Measurements from ENCODE around the gene KIZ. TPM values are rescaled to one million over a fixed set of nuclear protein-coding genes. Genes with fewer than 3 reads are reported as not detected.

KIZ gene
- total RNA-seq, 1 experiment from 2014 or later, result 13.4 TPM

DNA sequence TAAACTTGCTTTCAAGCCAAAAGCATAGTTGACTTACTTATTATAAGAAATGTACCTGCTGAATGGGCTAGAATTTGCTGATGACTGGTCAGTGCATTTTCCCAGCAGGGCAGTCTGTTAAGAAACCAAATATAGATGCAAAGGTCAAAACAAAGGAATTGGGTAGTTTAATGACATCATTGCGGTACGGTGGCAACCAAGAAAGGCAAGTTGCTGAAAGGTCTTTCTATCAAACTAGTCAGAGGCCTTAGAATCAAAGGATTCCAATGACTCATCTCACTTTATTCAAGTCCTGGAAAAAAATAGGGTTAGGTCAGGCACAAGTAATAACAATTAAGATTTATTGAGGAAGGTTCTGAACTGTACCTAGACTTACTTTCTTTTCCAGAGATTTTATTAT lies 76.4 kb downstream of the KIZ start:
- DNase-seq, result peak; percentile 69

DNA sequence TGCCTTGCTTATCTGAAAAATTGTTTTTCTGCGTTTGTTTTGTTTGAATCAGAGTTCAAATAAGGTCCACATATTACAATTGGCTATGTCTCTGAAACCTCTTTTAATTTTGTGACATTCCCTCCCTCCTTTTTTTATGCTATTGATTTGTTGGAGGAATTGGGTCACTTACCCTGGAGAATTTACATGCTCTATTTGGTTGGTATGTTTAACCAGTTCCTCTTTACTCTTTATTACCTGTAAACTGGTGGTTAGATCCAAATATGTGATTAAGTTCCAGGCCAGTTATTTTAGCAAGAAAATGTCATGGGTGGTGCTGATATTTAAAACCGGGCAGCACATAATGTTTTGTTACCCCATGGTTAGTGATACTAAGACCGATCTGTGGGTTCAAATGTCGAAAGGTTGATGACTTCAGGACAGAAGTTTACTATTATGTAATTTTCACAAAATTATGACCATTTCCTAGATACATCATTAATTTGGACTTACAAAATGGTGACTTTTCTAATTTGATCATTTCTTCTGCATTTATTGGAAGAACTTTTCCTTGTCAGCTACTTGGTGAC lies 77.3 kb downstream of the KIZ start:
- Histone ChIP-seq H3K36me3 (ENCODE audit: low read depth, low read length) (no peaks in the 10 kb centered on the region), H2AFZ (ENCODE audit: low read length) (no peak overlapping the region), H3K4me2 (ENCODE audit: low read length) (peak overlapping the region; percentile 36; the same call in 1 of the 2 replicates), H3F3A (ENCODE audit: low read length, unreplicated experiment) (no peaks in the 10 kb centered on the region), H4K20me1 (ENCODE audit: low read length) (no peaks in the 10 kb centered on the region), H3K79me2 (ENCODE audit: low read length) (no peaks in the 10 kb centered on the region), H3K4me1 (ENCODE audit: insufficient read depth, low read length) (peaks cover 22% of the 10 kb centered on the region), H3K9me2 (replicated peaks; ENCODE audit: low read length) (no peaks in the 10 kb centered on the region), H3K27me3 (ENCODE audit: low read length) (no peaks in the 10 kb centered on the region), H3K27ac (ENCODE audit: low read length) (peak overlapping the region; percentile 70), H3K9me3 (ENCODE audit: low read length) (no peaks in the 10 kb centered on the region), H3K4me3 (ENCODE audit: low read length) (no peak overlapping the region), H3K9ac (ENCODE audit: low read length) (peak overlapping the region; percentile 38; the same call in 1 of the 2 replicates)
- BruUV-seq (replicated peaks), result no TSS peak
- intact Hi-C loops (cut with micrococcal nuclease), result no loop called here
- ChIA-PET CTCF (no interaction called here), POLR2A (ENCODE audit: unreplicated experiment) (no interaction called here)
- TF ChIP-seq EZH2phosphoT487 (IDR thresholded peaks at IDR 0.05; ENCODE audit: borderline replicate concordance, low read length) (no peak), CTCF (conservative IDR thresholded peaks at IDR 0.05; ENCODE audit: low read depth, low read length) (no peak), EZH2 (IDR thresholded peaks at IDR 0.05; ENCODE audit: low read length, unreplicated experiment) (no peak)
- DNase-seq (peak; percentile 48), ATAC-seq (peak; percentile 43)

More for the DNA sequence above, 76.4 kb downstream of the KIZ start:
- Histone ChIP-seq H3K27ac (ENCODE audit: low read length) (peak overlapping the region; percentile 70), H4K20me1 (ENCODE audit: low read length) (no peaks in the 10 kb centered on the region), H3K4me1 (ENCODE audit: insufficient read depth, low read length) (peaks cover 22% of the 10 kb centered on the region), H3K4me2 (ENCODE audit: low read length) (peak overlapping the region; percentile 36; the same call in 1 of the 2 replicates), H2AFZ (ENCODE audit: low read length) (no peak overlapping the region), H3K9me2 (replicated peaks; ENCODE audit: low read length) (no peaks in the 10 kb centered on the region), H3F3A (ENCODE audit: low read length, unreplicated experiment) (no peaks in the 10 kb centered on the region), H3K79me2 (ENCODE audit: low read length) (no peaks in the 10 kb centered on the region), H3K4me3 (ENCODE audit: low read length) (no peak overlapping the region), H3K9ac (ENCODE audit: low read length) (peak overlapping the region; percentile 38; the same call in 1 of the 2 replicates), H3K27me3 (ENCODE audit: low read length) (no peaks in the 10 kb centered on the region), H3K36me3 (ENCODE audit: low read depth, low read length) (no peaks in the 10 kb centered on the region), H3K9me3 (ENCODE audit: low read length) (no peaks in the 10 kb centered on the region)
- CTCF ChIA-PET, result no interaction called here
- BruUV-seq (replicated peaks), result no TSS peak
- peak; percentile 31; the same call in 1 of the 2 replicates for ATAC-seq
- intact Hi-C loops (cut with micrococcal nuclease), result no loop called here
- TF ChIP-seq EZH2phosphoT487 (IDR thresholded peaks at IDR 0.05; ENCODE audit: borderline replicate concordance, low read length) (no peak), EZH2 (IDR thresholded peaks at IDR 0.05; ENCODE audit: low read length, unreplicated experiment) (no peak), CTCF (conservative IDR thresholded peaks at IDR 0.05; ENCODE audit: low read depth, low read length) (no peak)
- POLR2A ChIA-PET (ENCODE audit: unreplicated experiment), result no interaction called here

DNA sequence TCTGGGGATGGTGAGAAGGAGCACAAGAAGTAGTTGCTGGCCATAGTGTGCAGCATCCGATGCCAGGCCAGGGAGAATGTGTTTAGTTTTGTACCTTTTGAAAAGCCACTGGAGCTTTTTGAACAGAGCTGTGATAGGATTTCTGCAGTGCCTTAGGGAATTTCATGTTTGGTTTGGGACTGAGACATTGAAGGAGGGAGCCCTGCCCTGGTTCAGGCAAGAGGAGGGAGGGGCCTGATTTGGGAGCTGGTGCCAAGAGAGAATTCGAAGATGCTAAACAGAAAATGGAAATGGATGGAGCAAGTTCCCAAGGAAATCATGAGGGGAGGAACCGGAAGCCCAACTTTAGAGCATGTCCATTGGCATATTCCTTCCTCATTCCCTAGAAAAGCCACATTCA lies 80.7 kb downstream of the KIZ start:
- no TSS peak for BruUV-seq (replicated peaks)
- CTCF ChIA-PET, result no interaction called here
- no peak for ATAC-seq
- Histone ChIP-seq H3F3A (ENCODE audit: low read length, unreplicated experiment) (no peaks in the 10 kb centered on the region), H3K4me1 (ENCODE audit: insufficient read depth, low read length) (peaks cover 21% of the 10 kb centered on the region), H3K4me2 (ENCODE audit: low read length) (no peak overlapping the region), H3K79me2 (ENCODE audit: low read length) (no peaks in the 10 kb centered on the region), H3K9me2 (replicated peaks; ENCODE audit: low read length) (no peaks in the 10 kb centered on the region), H2AFZ (ENCODE audit: low read length) (no peak overlapping the region), H3K9ac (ENCODE audit: low read length) (no peak overlapping the region), H4K20me1 (ENCODE audit: low read length) (no peaks in the 10 kb centered on the region), H3K36me3 (ENCODE audit: low read depth, low read length) (no peaks in the 10 kb centered on the region), H3K27me3 (ENCODE audit: low read length) (no peaks in the 10 kb centered on the region), H3K4me3 (ENCODE audit: low read length) (no peak overlapping the region), H3K9me3 (ENCODE audit: low read length) (no peaks in the 10 kb centered on the region), H3K27ac (ENCODE audit: low read length) (no peak overlapping the region)
- POLR2A ChIA-PET (ENCODE audit: unreplicated experiment), result no interaction called here
- intact Hi-C loops (cut with micrococcal nuclease), result no loop called here
- TF ChIP-seq EZH2phosphoT487 (IDR thresholded peaks at IDR 0.05; ENCODE audit: borderline replicate concordance, low read length), result no peak
- no peak for TF ChIP-seq CTCF (conservative IDR thresholded peaks at IDR 0.05; ENCODE audit: low read depth, low read length)
- no peak for TF ChIP-seq EZH2 (IDR thresholded peaks at IDR 0.05; ENCODE audit: low read length, unreplicated experiment)
- no peak for DNase-seq
